ENCODE data around the gene MAP2K3. TPM values are rescaled to one million over a fixed set of nuclear protein-coding genes. Genes with fewer than 3 reads are reported as not detected.
"Not testable (repeated sequence)": the region's sequence is repeated elsewhere in the genome, so short reads cannot be mapped to it uniquely, and the experiment has no call there.

The MAP2K3 gene
- total RNA-seq, 2 donors from 2014 or later = 66.6 to 81.1 TPM

DNA sequence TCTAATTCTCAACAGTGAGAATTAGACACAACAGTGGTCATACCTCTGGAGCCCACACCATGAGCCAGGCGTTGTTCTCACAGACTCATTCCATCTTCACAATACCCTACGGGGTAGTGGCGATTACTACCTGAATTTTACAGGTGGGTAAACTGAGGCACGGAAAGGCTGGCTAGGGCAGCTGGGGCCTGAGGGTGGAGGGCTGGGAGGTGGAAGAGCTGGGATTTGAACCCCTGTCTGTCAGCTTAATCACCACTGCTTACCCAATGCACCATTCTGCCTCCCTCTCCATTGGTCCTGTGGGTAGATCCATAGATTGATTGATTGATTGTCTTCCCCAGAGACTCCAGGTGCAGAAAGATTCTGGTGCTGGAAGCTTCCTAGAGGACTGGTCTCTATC is 60.3 kb downstream of the MAP2K3 start:
- not testable (repeated sequence) for H3K27me3 ChIP-seq (replicated peaks; ENCODE audit: insufficient read depth)

GRCh38 chr17:21345236-21345635 is 60.7 kb downstream of the MAP2K3 start:
- H3K27ac ChIP-seq = no peak overlapping the region
- no peaks in the 10 kb centered on the region for H3K36me3 ChIP-seq
- DNase-seq (ENCODE audit: low spot score) = no peak
- no peaks in the 10 kb centered on the region for H3K4me1 ChIP-seq (ENCODE audit: control insufficient read depth in 1 of 2, low read depth in 2 of 2)
- no peaks in the 10 kb centered on the region for H3K9me3 ChIP-seq
- H3K4me3 ChIP-seq = no peak overlapping the region
- no peak for ATAC-seq (ENCODE audit: insufficient number of reproducible peaks, low FRiP score, low read depth)
- TF ChIP-seq, protein P1, sequence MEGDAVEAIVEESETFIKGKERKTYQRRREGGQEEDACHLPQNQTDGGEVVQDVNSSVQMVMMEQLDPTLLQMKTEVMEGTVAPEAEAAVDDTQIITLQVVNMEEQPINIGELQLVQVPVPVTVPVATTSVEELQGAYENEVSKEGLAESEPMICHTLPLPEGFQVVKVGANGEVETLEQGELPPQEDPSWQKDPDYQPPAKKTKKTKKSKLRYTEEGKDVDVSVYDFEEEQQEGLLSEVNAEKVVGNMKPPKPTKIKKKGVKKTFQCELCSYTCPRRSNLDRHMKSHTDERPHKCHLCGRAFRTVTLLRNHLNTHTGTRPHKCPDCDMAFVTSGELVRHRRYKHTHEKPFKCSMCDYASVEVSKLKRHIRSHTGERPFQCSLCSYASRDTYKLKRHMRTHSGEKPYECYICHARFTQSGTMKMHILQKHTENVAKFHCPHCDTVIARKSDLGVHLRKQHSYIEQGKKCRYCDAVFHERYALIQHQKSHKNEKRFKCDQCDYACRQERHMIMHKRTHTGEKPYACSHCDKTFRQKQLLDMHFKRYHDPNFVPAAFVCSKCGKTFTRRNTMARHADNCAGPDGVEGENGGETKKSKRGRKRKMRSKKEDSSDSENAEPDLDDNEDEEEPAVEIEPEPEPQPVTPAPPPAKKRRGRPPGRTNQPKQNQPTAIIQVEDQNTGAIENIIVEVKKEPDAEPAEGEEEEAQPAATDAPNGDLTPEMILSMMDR (IDR thresholded peaks at IDR 0.05) = no peak
- no peaks in the 10 kb centered on the region for H3K27me3 ChIP-seq (replicated peaks; ENCODE audit: insufficient read depth)

More for the DNA sequence above, 60.3 kb downstream of the MAP2K3 start:
- not testable (repeated sequence) for H3K36me3 ChIP-seq; H3K4me1 ChIP-seq (ENCODE audit: control insufficient read depth in 1 of 2, low read depth in 2 of 2); DNase-seq (ENCODE audit: low spot score); H3K27ac ChIP-seq; H3K9me3 ChIP-seq; H3K4me3 ChIP-seq; ATAC-seq (ENCODE audit: insufficient number of reproducible peaks, low FRiP score, low read depth)

DNA sequence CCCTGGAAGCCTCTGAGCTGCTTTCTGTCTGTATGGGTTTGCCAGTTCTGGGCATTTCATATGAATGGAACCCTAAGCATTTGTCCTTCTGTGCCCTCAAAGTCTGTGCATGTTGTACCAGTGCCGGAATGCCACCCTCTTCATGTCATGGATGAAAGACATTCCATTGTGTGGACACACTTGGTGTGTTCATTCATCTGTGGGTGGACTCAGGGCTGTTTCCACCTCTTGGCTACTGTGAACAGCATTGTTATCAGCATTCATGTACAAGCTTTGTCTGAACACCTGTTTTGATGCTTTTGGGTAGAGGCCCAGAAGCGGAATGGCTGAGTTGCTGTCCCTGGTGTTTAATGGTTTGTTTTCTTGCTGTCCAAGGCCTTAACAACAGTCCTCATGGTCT is 61.6 kb downstream of the MAP2K3 start:
- ATAC-seq (ENCODE audit: insufficient number of reproducible peaks, low FRiP score, low read depth); H3K4me3 ChIP-seq; H3K9me3 ChIP-seq; H3K27me3 ChIP-seq (replicated peaks; ENCODE audit: insufficient read depth); H3K36me3 ChIP-seq; H3K27ac ChIP-seq; H3K4me1 ChIP-seq (ENCODE audit: control insufficient read depth in 1 of 2, low read depth in 2 of 2); DNase-seq (ENCODE audit: low spot score): not testable (repeated sequence)

DNA sequence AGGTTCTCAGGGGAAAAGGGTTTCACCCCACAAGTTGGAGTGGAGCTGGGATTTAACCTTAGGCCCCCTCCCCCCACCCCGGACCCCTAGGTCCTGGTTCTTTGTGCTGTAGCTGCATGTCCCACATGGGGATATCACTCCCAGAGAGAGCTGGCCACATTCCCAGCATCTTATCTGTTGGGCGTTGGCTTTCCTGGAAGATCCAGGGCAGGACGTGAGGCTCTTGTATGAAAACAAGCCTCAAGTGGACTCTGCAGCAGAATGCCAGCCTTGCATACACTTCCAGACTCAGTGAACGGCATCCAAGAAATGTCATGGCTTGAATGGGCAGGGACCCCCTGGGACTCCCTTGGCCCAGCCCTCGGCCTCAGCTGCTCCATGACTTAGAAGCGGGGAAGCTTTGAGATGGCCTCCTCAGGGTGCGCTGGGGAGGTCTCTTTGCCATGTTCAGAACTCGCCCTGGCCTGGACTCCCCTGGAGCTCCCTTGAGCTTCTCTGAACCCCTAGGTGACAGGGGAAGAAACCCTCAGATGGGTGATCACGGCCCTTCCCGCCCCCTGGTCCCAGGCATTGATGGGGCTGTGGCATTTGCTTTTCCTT is 62.2 kb downstream of the MAP2K3 start:
- H3K4me1 ChIP-seq (ENCODE audit: control insufficient read depth in 1 of 2, low read depth in 2 of 2); H3K36me3 ChIP-seq; DNase-seq (ENCODE audit: low spot score); H3K4me3 ChIP-seq; H3K27me3 ChIP-seq (replicated peaks; ENCODE audit: insufficient read depth); H3K9me3 ChIP-seq; H3K27ac ChIP-seq; ATAC-seq (ENCODE audit: insufficient number of reproducible peaks, low FRiP score, low read depth): not testable (repeated sequence)

GRCh38 chr17:21347660-21348059 is 63.1 kb downstream of the MAP2K3 start:
- not testable (repeated sequence) for H3K27me3 ChIP-seq (replicated peaks; ENCODE audit: insufficient read depth); ATAC-seq (ENCODE audit: insufficient number of reproducible peaks, low FRiP score, low read depth)

GRCh38 chr17:21348081-21348925 is 63.8 kb downstream of the MAP2K3 start:
- not testable (repeated sequence) for DNase-seq (ENCODE audit: low spot score); H3K36me3 ChIP-seq; H3K4me1 ChIP-seq (ENCODE audit: control insufficient read depth in 1 of 2, low read depth in 2 of 2); H3K27ac ChIP-seq; ATAC-seq (ENCODE audit: insufficient number of reproducible peaks, low FRiP score, low read depth); H3K27me3 ChIP-seq (replicated peaks; ENCODE audit: insufficient read depth); H3K9me3 ChIP-seq; H3K4me3 ChIP-seq

More at GRCh38 chr17:21347660-21348059, 63.1 kb downstream of the MAP2K3 start:
- not testable (repeated sequence) for H3K4me1 ChIP-seq (ENCODE audit: control insufficient read depth in 1 of 2, low read depth in 2 of 2); H3K27ac ChIP-seq; DNase-seq (ENCODE audit: low spot score); H3K4me3 ChIP-seq; H3K9me3 ChIP-seq; H3K36me3 ChIP-seq

DNA sequence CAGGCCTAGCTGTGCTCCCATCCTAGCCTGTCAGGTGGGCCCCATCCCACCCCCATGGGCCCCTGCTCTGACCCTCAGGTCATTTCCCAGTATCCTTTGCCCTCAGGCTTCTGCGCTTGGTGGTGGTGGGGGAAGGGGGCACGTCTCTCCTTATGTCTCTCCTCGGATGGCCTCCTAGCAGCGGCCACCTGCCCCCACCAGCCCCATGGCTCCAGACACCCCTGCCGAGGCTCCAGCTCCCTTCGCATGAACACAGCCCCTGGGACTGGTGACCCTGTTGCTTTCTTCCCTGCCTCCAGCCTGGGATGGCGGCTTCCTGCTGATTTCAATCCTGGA is 64.4 kb downstream of the MAP2K3 start:
- H3K36me3 ChIP-seq; DNase-seq (ENCODE audit: low spot score); H3K9me3 ChIP-seq; H3K4me1 ChIP-seq (ENCODE audit: control insufficient read depth in 1 of 2, low read depth in 2 of 2); H3K4me3 ChIP-seq; ATAC-seq (ENCODE audit: insufficient number of reproducible peaks, low FRiP score, low read depth); H3K27me3 ChIP-seq (replicated peaks; ENCODE audit: insufficient read depth); H3K27ac ChIP-seq: not testable (repeated sequence)

- not testable (repeated sequence) for H3K36me3 ChIP-seq; ATAC-seq (ENCODE audit: insufficient number of reproducible peaks, low FRiP score, low read depth); H3K4me3 ChIP-seq; H3K27me3 ChIP-seq (replicated peaks; ENCODE audit: insufficient read depth); DNase-seq (ENCODE audit: low spot score); H3K9me3 ChIP-seq; H3K27ac ChIP-seq; H3K4me1 ChIP-seq (ENCODE audit: control insufficient read depth in 1 of 2, low read depth in 2 of 2)
These were observed 65.0 kb downstream of the MAP2K3 start for GRCh38 chr17:21349358-21350050.

DNA sequence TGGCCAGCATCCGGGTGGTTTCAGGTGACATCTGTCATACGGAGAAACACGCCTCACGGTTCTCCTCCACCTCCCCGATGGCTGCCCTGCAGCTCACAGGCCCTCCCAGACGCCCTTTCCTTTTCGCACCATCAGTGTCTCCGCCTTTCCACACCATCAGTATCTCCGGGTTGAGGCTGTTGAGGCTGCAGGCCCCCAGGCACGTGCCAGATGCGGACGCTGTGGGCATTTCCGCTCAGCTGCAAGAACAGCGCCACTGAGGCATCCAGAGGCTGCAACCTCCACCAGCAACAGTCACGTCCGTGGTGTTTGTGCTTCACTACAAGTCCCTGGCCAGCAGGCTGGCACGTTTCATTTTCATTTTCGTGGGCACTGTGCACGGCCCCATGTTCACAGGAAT is 66.0 kb downstream of the MAP2K3 start:
- not testable (repeated sequence) for H3K9me3 ChIP-seq; H3K4me3 ChIP-seq; DNase-seq (ENCODE audit: low spot score); H3K27me3 ChIP-seq (replicated peaks; ENCODE audit: insufficient read depth); ATAC-seq (ENCODE audit: insufficient number of reproducible peaks, low FRiP score, low read depth); H3K4me1 ChIP-seq (ENCODE audit: control insufficient read depth in 1 of 2, low read depth in 2 of 2); H3K36me3 ChIP-seq; H3K27ac ChIP-seq
